HT1080 (cell line): ENCODE measurements around the gene RYR3. TPM values are rescaled to one million over a fixed set of nuclear protein-coding genes. Genes with fewer than 3 reads are reported as not detected.
A peak's percentile ranks its signal among the peaks of the same experiment; 100 is the strongest.

Source experiments
- DNase-seq: peaks from one replicate; pipeline ENCODE4 v3.0.0-alpha.2; 2015; ENCODE audit warnings: low read depth
- total RNA-seq: library from RNA; depleted of rRNA; stranded (reverse); fragments of >200 nt; shearing (Covaris generic); gene quantifications from 2 replicates; pipeline ENCODE4 v1.2.3, GENCODE V29; 2014

The RYR3 gene
- total RNA-seq, 1 experiment from 2014 or later, result 0.02 TPM

DNA sequence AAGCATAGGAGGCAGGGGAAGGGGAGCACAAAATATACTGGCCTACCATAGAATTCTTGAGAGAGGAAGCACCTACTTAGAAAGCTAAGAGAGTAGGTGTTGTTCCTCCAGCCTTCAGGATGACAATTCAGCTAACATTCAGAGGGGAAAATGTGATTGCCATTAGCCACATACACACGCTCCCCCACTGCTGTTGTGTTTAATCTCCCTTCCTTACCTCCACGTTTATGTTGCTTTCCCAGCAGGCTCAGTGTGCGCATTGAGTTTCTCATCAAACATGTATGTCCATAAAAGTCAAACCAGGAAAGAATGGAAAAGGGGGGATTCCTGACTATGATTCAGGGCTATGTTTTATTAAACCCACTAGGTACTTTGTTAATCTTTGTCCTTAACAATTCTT lies 512.4 kb downstream of the RYR3 start:
- DNase-seq, result no peak

DNA sequence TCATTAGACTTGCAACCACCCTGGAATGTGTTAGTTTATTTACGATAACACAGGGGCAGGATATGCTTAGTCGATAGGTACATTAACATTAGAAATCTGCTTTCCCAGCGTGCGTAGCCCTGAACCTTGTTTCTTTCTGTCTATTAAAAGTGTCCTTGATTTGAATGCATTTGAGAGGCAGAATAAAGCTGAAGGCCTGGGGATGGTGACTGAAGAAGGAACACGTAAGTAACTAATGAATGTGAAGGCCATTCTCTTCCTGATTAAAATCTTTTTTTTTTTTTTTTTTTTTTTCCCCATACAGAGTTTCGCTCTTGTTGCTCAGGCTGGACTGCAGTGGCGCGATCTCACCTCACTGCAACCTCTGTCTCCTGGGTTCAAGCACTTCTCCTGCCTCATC lies 514.7 kb downstream of the RYR3 start:
- no peak for DNase-seq

DNA sequence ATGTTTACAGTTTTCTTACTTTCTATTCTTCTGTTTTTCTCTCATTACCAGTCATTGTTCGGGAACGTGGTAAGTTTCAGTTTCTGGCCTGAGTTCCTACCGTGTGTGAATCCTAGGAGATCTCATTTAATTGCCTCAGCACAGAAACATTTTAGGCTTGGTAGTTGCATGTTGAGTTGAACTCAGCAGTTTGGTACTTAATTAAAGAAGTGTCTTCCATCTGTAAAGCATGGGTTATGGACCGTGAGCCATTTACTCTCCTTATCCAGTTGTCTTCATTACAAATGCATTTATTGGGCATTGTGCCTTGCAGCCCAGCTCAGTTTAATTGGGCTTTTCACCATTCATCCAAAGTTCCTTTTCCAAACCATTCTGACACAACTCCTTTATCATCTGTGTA lies 515.4 kb downstream of the RYR3 start:
- no peak for DNase-seq

DNA sequence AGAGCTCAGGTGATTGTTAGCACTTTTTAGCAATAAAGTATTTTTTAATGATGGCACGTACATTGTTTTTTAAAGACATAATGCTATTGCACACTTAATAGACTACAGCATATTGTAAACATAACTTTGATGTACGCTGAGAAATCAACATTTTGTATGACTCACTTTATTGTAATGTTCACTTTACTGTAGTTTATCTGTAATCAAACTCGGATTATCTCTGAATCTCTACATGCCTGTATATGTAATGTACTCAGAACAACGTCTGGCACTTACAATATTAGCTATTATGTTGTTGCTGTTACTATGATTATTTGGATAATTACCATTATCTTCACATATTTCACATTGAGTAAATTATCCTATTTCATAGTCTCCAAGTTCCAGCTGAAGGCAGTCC lies 519.6 kb downstream of the RYR3 start:
- no peak for DNase-seq

DNA sequence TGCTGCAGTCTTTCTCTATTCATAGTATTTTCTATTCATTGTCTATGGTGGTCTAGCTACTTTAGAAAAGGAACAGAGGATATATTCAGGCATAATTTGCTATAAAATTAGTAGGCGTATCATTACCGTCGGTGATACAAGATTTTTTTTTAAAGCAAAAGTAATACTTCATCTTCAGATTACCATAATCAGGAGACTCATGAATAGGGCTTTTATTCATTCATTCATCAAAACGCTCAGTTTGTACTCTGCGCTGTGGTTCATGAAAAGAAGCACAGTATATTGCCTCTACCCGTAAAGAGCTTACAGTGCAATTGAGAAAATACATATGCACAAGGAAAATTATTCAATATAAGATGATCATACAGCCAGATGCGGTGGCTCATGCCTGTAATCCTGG lies 520.9 kb downstream of the RYR3 start:
- no peak for DNase-seq

DNA sequence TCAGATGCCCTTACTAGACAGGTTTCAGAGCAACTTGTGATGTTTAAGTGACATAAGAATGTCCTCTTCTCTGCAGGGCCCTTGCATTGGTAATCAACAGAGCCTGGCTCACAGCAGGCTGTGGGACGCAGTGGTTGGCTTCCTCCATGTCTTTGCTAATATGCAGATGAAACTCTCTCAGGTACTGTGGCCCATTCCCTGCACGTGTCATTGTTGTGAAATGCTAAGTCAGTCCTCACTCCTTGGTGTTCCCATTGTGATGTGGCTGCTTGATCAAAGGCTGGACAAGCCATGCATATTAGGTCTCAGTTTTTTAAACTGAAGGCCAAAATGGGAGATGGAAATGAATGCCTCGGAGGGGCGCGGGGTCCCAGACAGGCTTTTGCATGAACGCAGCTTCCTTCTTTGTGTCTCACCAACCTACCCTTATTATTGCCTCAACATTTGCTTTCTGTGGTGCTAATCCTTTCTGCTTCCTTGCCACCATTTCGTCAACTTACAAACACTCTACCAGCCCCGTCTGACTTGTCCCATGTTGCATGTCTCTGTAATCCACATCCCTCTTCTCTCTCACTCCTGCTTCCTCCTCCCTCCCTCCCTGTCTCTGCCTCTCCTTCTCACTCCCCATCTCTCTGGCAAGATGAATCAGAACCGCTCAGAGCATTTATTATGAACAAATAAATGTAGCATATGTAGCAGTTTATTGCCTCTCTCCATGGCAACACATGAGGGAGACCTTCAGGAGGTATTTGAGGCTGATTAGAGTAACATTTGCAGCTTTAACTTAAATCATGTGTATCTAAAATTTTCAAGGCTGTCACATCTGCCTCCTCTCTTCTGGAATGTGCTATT lies 524.4 kb downstream of the RYR3 start:
- no peak for DNase-seq

DNA sequence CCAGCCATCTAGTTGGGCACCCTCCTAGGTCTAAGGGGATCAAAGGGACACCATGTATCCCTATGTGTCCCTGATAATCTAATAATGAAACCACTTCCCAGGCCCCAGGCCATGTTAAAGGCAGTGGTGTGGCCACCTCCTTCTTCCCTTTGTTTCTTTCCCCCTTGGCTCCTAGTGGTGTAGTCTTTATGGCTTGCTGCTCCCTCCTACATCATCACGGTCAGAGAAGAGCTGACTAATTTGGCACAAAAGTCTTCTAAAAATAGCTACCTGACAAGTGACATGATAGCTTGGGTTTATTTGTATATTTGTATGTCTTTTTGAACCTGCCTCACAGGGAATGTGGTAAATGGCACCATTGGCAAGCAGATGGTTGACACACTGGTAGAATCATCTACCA lies 526.5 kb downstream of the RYR3 start:
- no peak for DNase-seq

DNA sequence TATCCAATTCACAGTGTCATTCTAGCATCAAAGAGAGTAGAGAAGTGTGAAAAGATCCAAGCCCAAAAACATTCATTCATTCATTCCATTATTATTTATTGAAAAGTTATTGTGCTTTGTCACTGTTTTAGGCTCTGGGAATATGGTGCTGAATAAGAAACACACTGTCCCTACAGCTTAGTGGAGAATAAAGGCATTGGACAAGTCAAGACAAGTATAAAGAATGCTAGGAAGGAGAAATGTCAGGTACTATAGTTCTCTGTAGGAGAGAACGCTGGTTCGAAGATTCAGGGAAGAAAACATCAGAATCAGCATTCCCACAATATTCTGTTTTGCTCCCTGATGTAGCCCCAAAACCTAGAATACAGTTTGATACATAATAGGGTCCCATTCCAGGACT lies 528.8 kb downstream of the RYR3 start:
- DNase-seq, result no peak

DNA sequence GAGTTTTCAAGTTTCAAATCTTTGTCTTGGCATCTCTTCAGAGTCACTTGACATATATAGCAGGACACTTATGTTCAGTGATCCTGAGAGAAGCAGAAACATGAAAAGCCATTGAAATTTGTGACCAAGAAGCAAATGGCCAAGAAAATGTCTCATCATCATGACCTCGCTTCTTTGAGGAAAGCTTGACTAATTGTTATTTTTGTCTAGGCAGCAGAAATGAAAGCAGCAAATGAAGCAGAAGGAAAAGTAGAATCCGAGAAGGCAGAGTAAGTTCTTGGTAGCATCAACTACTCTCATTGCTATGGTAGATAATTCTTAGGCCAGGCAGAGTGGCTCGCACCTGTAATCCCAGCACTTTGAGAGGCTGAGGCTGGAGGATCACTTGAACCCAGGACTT lies 529.8 kb downstream of the RYR3 start:
- no peak for DNase-seq

DNA sequence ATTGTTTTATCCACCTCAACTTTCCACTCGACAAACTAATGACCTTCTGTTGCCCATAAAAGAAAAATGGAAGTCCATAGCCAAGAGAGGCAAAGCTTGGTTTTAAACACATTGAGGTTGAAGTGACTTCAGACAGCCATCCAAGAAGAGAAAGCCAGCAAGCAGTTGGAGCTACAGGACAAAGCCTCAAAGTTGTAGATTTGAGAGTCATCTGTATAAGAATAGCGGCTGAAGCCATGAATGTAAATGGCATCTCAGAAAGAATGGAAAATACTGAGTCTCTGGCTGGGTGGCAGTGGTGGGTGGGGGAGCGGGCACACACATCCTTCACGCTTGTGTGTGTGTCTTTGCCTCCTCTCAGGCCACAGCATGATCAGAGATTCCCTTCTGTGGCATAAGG lies 533.4 kb downstream of the RYR3 start:
- no peak for DNase-seq

DNA sequence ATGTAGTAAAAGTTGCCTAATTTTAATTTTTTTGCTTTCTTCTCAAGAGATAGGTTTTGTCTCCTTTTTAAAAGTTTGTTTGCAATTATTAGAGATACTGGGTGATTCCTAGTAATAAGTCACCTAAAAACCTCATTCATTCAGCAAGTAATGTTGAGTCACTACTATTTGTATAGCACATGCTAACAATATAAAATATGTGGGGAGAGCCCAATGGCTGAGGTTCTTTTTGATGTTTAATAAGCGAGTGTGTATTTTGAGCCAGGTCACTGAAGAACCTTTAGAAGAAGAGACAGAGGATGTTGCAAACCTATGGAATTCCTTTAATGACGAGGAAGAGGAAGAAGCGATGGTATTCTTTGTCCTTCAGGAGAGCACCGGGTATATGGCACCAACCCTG lies 533.8 kb downstream of the RYR3 start:
- DNase-seq, result no peak

DNA sequence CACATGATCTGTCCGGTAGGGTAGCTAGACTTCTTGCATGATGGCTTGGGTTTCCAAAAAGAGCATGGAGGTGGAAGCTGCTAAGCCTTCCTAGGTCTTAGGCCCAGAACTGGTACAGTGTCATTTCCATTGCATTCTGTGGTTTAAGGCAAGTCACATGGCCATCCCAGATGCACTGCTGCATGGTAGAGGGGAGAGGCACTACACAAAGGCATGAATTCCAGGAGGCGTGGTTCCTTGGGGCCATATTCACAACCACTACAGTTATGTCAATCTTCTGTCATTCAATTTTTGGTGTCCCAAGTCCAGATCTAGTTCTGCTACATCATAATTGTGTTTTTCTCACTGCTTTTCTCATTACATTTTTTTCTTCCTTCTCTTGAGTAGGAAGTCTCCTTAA lies 535.4 kb downstream of the RYR3 start:
- DNase-seq, result no peak

DNA sequence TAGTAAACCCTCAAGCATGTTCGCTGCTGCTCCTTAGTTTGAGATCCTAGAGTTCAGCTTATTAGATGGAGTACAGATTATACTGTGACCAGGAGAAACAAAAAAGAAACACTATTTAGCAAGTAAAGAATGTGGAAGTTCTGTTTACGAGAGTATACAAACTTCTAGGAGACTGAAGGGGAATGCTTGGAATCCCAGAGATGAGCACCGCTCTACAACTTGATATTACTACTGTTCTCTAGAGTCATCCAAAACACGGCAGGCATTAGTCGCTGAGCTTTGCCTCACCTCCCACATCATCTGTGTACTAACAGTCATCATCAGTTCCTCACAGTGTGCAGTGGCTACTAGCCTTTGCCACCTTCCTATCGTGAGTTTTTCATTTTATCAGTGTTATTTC lies 536.1 kb downstream of the RYR3 start:
- no peak for DNase-seq

DNA sequence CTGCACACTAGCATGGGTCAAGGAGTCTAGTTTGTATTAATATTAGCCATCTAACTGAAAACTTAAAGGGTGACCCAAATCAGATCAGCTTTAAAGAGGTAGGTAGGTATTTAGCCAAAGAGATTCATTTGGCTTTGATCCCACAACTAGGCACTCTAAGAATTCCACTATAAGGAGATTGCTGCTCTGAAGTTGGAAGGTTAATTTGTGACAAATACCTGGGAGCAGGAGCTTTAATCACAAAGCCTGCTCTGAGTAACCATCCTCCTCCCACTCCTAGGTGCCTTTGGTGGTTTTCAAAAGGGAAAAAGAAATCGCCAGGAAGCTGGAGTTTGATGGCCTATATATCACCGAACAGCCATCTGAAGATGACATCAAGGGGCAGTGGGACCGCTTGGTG lies 537.2 kb downstream of the RYR3 start:
- DNase-seq, result no peak

DNA sequence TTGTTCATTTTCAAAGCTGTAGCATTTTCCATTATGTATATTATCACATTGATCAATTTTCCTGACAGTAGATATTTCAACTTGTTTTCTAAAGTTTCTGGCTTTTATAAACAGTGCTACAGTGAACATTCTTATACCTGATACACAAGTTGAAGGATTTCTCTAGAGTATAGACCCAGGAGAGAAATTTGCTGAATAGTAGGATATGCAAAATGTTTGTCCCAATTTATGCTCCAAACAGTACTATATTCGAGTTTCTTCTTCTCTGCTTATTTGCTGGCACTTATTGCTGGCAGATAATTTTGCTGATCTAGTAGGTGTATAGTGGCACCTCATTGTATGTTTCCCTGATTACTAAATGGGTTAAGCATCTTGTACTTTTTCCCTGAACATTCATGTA lies 540.3 kb downstream of the RYR3 start:
- DNase-seq, result no peak

DNA sequence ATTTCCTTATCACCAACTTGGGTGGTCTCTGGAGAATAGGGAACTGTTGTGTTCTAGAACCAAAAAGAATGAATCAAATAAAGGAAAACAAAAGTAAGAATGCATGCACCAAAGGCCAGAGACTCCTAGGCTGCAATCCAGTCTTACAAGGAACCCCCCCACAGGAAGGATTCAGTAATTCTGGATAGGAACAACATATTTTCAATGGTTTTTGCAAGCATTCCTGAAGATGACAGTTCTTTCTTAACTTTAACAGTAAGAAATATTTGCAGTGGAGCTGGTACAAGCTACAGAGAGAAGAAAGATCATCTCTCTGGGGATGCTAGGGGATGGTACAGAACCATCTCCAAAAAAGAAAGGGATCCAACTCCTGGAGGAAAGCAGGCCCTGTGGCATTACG lies 541.3 kb downstream of the RYR3 start:
- no peak for DNase-seq

DNA sequence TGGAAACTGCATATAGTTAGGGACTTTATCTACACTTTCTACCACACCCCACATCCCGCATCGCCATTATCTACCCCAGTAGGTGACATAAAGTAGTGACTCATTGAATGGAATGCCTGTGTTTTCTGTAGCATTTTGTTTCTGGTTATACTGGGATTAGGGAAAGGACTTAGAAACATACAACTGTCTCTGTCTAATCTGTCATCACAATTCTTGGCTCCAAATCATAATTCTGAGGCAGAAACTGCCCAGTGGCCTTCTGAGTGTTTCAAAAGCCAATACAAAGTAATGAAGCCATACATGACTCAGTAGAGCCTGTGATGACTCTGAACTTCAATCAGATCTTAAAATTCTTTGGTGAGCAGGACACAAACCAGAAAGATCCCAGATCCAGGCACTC lies 541.8 kb downstream of the RYR3 start:
- DNase-seq, result peak; percentile 89

DNA sequence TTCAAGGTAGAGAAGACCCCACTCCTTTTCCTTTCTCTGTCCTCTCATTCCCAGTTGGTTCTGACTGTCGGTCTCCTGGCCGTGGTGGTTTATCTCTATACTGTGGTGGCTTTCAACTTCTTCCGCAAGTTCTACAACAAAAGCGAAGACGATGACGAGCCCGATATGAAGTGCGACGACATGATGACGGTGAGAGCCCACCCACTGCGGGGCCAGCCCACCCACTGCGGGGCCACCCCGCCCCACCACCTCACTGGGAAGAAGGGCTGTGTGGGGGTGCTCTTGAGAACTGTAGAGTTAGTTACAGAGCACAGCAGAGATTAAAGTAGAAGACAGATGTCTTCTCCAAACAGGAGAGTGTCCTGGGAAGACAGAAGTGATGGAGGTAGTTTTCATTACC lies 547.0 kb downstream of the RYR3 start:
- no peak for DNase-seq

DNA sequence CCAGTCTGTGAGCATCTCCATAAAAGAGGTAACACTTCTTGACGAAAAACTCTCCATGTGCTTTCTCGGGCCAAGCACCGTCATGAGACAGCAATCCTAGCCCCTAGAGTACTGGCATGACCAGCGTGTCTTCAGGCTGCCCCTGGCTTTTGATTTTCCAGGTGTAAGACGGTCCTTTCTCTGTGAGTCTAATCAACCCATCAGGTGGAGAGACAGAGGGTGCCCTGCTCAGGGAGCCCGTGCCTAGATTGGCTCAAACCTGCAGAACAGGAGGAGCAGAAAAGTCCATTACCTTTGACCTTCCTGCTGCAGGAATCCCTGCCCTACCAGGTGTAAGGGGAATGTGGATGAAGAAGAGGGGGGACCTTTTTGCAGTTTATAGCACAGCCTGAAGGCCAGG lies 548.1 kb downstream of the RYR3 start:
- DNase-seq, result no peak

DNA sequence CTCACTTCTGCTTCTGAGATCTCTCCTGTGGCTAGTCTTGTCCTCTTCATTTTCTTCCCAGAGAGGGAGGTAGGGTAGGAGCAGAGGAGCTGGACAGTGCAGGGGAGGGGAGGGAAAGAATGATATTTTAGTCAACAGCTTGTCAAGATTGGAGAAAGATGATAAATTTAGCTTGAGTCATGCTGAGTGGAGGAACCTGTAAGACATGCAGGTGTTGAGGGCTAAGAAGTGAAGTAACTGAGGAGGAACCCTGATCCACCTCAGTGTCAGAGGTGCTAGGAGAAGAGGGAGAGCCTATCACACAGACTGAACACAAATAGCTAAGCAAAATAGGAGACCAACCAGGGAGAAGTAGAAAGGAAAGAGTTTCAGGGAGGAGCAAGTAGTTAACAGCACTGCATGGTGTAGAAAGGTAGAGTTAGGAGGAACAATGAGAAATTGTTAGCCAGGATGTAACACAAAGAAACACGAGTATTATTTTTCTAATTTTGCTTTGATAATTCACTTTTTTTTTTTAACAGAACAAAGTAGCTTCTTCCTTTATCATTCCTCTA lies 549.3 kb downstream of the RYR3 start:
- no peak for DNase-seq

DNA sequence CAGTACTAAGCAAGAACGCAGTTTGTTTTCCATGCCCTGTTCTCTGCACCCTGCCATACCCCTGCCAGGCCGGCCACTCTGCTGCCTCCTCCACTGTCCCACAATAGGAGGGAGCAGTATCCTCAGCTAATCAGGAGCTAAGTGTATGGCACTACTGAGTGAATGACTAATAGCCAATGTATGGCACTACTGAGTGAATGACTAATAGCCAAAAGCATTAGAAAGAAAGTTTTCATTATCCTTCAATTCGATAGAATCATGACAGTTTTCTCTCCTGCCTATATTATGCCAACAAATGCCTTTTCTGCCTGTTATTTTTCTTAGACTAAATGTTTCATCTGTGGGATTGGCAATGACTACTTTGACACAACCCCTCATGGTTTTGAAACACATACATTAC lies 550.0 kb downstream of the RYR3 start:
- peak; percentile 79 for DNase-seq

DNA sequence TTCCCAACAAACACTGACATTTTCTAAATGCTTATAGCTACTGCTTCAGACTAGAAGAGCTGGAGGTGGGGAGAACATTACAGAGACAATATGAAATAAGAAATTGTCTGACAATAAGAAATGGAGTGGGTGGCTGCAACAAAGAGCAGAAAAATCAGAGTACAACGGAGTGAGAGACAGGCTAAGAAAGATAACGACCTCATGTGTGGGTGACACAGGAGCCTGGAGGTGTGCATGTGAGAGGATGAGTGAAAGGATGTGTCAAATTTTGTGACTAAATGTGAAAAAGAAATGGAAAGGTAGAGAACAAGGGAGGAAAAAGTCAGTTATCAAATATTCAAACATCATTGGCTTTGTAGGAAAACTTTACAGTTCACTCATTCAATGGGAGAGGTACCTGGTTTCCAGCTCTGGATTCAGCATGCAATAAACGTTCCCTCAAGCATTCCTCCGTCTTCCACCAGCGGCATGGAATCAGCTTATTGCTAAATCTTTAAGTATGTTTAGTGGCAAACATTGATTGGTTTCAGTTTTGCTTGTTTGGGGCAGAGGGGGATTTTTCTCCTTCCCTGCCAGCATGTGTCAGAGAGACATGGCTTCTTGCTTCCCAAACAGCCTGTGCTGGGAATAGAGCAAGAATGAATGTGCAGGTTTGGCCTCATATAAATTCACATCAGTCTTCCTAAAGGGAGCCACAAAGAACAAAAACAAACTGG lies 553.8 kb downstream of the RYR3 start:
- DNase-seq, result no peak

DNA sequence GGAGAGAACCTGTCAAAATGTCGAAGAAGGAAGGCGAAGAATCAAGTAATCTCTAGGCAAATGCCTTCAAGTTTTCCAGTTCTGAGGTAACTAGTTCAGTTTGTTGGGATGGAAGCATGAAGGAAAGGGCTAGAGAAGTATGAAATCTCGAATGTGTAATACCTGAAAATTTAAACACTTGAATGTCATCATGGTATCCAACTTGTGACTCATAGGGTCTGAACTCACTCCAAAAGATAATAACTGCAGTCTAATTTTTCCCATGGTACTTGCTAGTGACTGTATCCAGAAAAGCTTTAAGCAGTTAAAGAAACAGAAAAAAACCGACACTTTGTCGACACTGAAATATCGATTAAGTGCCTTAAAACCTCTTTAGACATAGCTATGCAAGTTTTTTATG lies 554.6 kb downstream of the RYR3 start:
- no peak for DNase-seq
